Activated T-helper 1 cell treated with anti-CD3 and anti-CD28 coated beads, Interleukin-2, amount 50 U/mL, for 16 hours (primary cell): Measurements from ENCODE around the gene GYS1.
A peak's percentile ranks its signal among the peaks of the same experiment; 100 is the strongest.
"Not testable (repeated sequence)": the region's sequence is repeated elsewhere in the genome, so short reads cannot be mapped to it uniquely, and the experiment has no call there.

Experiments
- DNase-seq, 2 donors: peaks; one replicate each; pipeline ENCODE4 v3.0.0-alpha.2; 2020; ENCODE audit warnings: low read depth in 1 of 2, low spot score in 1 of 2

GYS1 gene

GRCh38 chr19:49018388-49019241 is 25.5 kb upstream of the GYS1 start:
- DNase-seq, result not testable (repeated sequence)

DNA sequence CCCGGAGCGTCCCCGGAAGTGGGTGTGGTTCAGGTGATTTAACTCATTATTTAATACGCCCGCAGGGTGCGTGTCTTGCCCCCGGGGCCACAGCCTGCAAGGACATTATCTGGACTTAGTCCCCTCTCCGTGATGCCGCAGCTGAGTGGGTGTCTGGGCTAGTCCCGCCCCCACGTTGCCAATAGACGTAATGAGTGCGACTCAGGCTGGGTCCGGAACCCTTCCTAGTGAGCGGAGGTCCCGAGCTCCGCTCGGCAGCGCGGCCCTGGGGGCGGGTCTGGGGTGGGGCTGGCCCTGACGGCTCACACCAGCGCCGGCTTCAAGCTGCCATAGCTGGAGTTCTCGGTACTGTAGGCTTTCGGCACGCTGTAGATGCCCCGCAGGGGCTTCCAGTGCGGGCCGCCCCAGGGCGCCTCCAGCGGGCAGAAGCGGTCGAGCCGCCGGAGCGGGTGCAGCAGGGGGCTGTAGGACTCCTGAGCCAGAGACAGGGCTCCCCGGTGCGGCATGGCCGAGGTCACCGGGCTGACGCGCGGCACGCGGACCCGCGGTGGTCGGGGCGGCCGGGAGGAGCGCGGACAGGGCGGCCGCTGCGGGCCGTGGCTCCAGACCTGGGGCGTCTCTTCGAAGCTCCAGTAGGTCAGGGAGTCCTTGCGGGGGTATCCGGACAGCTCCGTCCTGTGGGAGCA is 24.7 kb upstream of the GYS1 start:
- DNase-seq, result peak; percentile 35 to 56

DNA sequence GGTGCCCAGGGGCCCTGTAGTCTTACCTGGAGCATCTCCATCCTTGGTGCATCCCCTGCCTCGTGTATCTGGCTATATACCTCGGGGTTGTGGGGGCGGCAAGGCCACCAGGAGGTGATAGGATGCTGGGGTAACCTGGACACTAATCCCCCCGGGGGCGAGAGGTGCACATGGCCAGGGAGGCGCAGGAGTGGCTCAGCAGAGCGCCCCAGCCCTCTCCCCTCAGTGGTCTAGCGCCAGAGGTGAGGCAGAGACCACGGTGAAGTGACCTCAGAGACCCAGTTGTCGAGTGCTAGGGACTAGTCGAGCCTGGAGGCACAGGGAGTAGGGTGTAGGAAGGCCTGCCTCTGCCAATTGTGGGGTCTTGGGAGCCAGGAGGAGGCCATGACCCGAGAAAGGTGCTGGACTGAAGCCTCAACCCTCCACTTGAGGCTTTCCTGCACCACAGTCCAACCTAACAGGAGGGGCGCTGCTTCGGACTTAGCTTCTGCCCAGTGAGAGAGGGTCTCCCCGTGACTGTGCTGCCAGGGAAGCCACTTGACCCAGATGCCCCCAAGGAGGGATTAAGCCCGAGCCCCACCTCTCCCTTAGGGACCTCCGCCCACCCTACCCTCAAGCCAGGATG is 24.0 kb upstream of the GYS1 start, which contains the start of gene LHB:
Gene LHB, minus strand, starts transcription at position 51 of the 625 bp plus-strand sequence. Its CDS starts 10 bp downstream, at position 41.
- no peak for DNase-seq

GRCh38 chr19:49016067-49016839 is 23.1 kb upstream of the GYS1 start:
- no peak for DNase-seq

GRCh38 chr19:49014870-49015255 is 21.8 kb upstream of the GYS1 start:
- DNase-seq, result no peak

GRCh38 chr19:49014123-49014869 is 21.2 kb upstream of the GYS1 start:
- DNase-seq, result no peak

GRCh38 chr19:49011194-49011593 is 18.1 kb upstream of the GYS1 start:
- DNase-seq, result no peak

GRCh38 chr19:49010453-49010852 is 17.3 kb upstream of the GYS1 start:
- no peak for DNase-seq

- no peak for DNase-seq
Measured at GRCh38 chr19:49009828-49010227, 16.7 kb upstream of the GYS1 start.

GRCh38 chr19:49006905-49007304 is 13.8 kb upstream of the GYS1 start:
- DNase-seq, result no peak

DNA sequence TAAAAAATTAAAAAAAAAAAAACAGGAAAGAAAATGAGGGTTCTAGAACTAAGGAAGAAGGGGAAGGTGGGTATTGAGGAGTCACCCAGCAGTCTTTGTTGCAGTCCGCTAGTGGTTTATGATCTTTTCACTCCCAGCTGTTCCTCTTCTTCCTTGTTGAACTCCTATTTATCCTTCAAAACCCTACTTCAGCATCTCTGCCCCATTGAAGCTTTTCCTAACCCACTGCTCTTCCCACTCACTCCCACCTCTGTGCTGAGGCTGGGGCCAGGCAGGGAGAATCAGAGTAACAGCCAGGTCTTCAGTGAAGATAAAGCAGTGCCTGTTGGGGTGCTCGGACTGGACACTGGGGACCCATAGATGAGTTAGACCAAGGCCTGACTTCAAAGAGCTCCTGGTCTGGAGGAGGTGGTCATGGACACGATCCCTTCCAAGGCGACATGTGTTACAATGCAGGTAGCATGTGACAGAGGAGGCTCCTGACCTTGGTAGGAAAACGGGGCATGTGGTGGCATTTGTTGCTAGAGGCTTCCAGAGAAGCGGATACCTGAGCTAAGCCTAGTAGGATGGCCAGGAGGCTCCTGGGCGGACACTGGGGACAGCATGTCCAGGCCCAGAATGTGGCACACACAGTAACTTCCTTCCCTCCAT is 12.0 kb upstream of the GYS1 start:
- no peak for DNase-seq

DNA sequence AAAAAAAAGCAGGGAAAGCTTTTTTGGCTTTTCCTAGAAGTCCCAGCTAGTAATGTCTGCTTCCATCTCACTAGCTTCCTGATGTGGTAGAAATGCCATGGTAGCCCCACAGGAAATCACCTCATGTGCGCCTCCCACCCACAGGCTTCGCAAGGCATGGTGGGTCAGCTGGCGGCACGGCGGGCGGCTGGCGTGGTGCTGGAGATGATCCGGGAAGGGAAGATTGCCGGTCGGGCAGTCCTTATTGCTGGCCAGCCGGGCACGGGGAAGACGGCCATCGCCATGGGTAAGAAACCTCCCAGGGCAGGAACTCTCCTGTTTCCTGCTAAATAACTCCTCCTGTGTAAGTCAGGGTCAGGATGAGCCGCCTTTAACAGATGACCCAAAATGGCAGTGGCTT is 11.0 kb upstream of the GYS1 start:
- DNase-seq, result no peak

- peak; percentile 38 to 57 for DNase-seq
Measured at GRCh38 chr19:48999481-49000325, 6.6 kb upstream of the GYS1 start.

DNA sequence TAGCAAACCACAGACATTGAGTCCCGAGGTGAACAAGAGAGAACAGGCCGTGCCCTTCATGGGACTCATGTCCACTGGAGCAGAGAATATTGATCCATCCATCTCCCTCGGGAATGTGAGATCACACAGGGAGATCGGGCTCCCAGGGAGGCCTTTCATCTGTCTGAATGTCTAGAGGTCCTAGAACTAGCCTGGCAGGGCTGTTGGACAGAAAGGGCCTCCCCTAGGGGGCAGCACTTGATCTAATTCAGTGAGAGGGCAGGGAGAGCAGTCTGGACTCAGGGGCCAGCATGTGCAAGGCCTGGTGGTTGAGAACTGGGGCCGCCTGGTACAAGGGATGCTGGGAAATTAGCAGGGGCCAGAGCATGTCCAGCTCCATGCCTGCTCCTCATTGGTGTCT is 4.9 kb upstream of the GYS1 start:
- DNase-seq, result no peak

DNA sequence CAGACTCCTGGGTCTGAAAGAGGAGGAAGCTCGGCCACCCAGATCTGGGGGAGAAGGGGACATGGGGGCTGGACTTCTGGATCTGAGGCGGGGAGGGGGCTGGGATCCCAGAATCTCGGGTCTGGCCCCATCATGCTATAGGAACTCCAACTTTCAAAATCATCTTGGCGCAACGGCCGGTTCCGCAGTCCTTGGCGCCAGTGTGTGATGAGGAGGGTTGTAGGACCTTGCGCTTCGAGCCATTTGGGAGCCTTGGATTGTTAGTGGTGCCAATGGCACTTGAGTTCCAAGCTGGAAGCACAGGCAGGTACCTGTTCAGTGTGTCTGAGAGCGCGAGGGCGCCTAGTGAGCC is 902 bp upstream of the GYS1 start:
- DNase-seq, result no peak

- DNase-seq, result no peak
Measured at GRCh38 chr19:48992581-48993174, 431 bp downstream of the GYS1 start.

DNA sequence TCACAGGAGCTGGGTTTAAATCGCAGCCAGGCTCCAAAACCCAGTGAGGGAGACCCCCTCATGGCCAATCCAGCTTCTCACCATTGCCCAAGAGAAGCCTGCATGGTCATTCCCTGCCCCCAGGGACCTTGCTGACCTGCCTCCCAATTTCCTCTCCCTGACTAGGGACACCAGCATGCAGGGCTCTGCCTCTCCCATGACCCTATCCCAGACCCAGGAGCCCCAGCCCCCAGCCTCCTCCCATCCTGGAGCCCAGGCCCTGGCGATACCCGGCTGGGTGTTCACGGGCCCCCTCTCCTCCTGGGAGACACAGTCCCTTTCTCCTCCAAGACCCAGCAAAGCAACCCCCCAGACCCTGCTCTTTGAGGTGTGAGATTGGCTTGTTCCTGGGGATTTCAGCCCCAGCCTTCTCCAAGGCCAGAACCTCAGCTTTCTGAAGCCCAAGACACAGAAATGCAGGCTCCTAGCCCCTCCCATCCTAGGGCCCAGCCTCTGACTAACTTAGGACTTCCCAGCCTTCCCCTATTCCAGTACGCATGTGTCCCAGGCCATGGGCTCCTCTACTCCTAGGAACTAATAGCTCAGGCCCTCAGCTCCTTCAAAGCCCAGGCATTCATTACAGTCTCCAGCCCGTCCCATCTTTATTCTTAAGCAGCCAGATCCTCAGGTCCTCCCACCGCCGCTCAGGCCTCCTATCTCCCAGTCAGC is 1.1 kb downstream of the GYS1 start:
- no peak for DNase-seq

- DNase-seq, result no peak
Measured at GRCh38 chr19:48991011-48991609, 2.0 kb downstream of the GYS1 start.
